SIG-M5 (cell line): ENCODE measurements around the gene CCL7.
A peak's percentile ranks its signal among the peaks of the same experiment; 100 is the strongest.
"Not testable (repeated sequence)": the region's sequence is repeated elsewhere in the genome, so short reads cannot be mapped to it uniquely, and the experiment has no call there.

Experiments used
- DNase-seq: peaks from one replicate; lab custom pipeline; 2025; lab: John Stamatoyannopoulos, UW

CCL7 gene

GRCh38 chr17:34269969-34270368 lies at the start of gene CCL7:
CCL7 (plus strand) TSS chr17:34270221; CDS start chr17:34270291, 70 bp downstream.
- DNase-seq, result no peak

GRCh38 chr17:34220752-34221395 lies 49.1 kb upstream of the CCL7 start:
- no peak for DNase-seq

- no peak for DNase-seq
Observed at GRCh38 chr17:34221411-34221810, 48.6 kb upstream of the CCL7 start.

- no peak for DNase-seq
Observed at GRCh38 chr17:34222722-34223497, 47.1 kb upstream of the CCL7 start.

GRCh38 chr17:34225046-34225445 lies 45.0 kb upstream of the CCL7 start:
- DNase-seq, result no peak

- no peak for DNase-seq
Observed at GRCh38 chr17:34226011-34226743, 43.8 kb upstream of the CCL7 start.

GRCh38 chr17:34226744-34227034 lies 43.3 kb upstream of the CCL7 start:
- DNase-seq, result no peak

GRCh38 chr17:34227293-34227692 lies 42.7 kb upstream of the CCL7 start:
- DNase-seq, result not testable (repeated sequence)

- no peak for DNase-seq
Observed at GRCh38 chr17:34227707-34228106, 42.3 kb upstream of the CCL7 start.

- DNase-seq, result no peak
Observed at GRCh38 chr17:34228781-34229180, 41.2 kb upstream of the CCL7 start.

GRCh38 chr17:34230342-34230741 lies 39.7 kb upstream of the CCL7 start:
- no peak for DNase-seq

GRCh38 chr17:34234616-34235015 lies 35.4 kb upstream of the CCL7 start:
- DNase-seq, result no peak

GRCh38 chr17:34235389-34236028 lies 34.5 kb upstream of the CCL7 start:
- DNase-seq, result no peak

GRCh38 chr17:34236281-34236892 lies 33.6 kb upstream of the CCL7 start:
- no peak for DNase-seq

- no peak for DNase-seq
Observed at GRCh38 chr17:34237458-34237857, 32.6 kb upstream of the CCL7 start.

- DNase-seq, result no peak
Observed at GRCh38 chr17:34241062-34241461, 29.0 kb upstream of the CCL7 start.

- peak; percentile 44 for DNase-seq
Observed at GRCh38 chr17:34242587-34243363, 27.2 kb upstream of the CCL7 start.

- no peak for DNase-seq
Observed at GRCh38 chr17:34243364-34244320, 26.4 kb upstream of the CCL7 start.

GRCh38 chr17:34245351-34245905 lies 24.6 kb upstream of the CCL7 start:
- no peak for DNase-seq

- DNase-seq, result peak; percentile 38
Observed at GRCh38 chr17:34246446-34246845, 23.6 kb upstream of the CCL7 start.
